Activated CD4-positive, alpha-beta T cell treated with anti-CD3 and anti-CD28 coated beads, Interleukin-2, amount 10 ng/mL, durations not matched to agents 7 days and 5 days (primary cell): ENCODE results near the gene BAZ1B. TPM values are rescaled to one million over a fixed set of nuclear protein-coding genes. Genes with fewer than 3 reads are reported as not detected.
"Not testable (repeated sequence)": the region's sequence is repeated elsewhere in the genome, so short reads cannot be mapped to it uniquely, and the experiment has no call there.

Experiments
- CTCF ChIA-PET: fragments of 350-600 bp; sonication (Branson Sonifier 250); formaldehyde crosslinking; loops from one replicate; lab custom pipeline; 2021; ENCODE audit warnings: antibody characterized with exemption; lab: Charles Lee
- POLR2A ChIA-PET: fragments of 350-600 bp; sonication (Branson Sonifier 250); formaldehyde crosslinking; loops from one replicate; lab custom pipeline; 2021; ENCODE audit warnings: antibody characterized with exemption; lab: Charles Lee
- DNase-seq: peaks from one replicate; pipeline ENCODE4 v3.0.0-alpha.2; 2020
- H3K27ac Mint-ChIP-seq: one replicate; pipeline ENCODE4 v1.8.0; 2021; ENCODE audit warnings: mild to moderate bottlenecking, moderate library complexity, mixed read lengths
- H3K27me3 Mint-ChIP-seq: one replicate; pipeline ENCODE4 v1.8.0; 2021; ENCODE audit warnings: mixed read lengths
- H3K36me3 Mint-ChIP-seq: one replicate; pipeline ENCODE4 v1.8.0; 2021; ENCODE audit warnings: low read depth, mixed read lengths
- H3K4me1 Mint-ChIP-seq: one replicate; pipeline ENCODE4 v1.8.0; 2021; ENCODE audit warnings: mixed read lengths
- H3K4me3 Mint-ChIP-seq: one replicate; pipeline ENCODE4 v1.8.0; 2021; ENCODE audit warnings: mild to moderate bottlenecking, moderate library complexity, mixed read lengths
- H3K9me3 Mint-ChIP-seq: one replicate; pipeline ENCODE4 v1.8.0; 2021; ENCODE audit warnings: mixed read lengths
- total RNA-seq, 2 experiments: library from RNA; stranded (reverse); gene quantifications; one replicate each; pipeline ENCODE4 v1.2.3, GENCODE V29; 2021

BAZ1B gene
- total RNA-seq, 2 experiments from 2014 or later = 96.5 to 103 TPM

DNA sequence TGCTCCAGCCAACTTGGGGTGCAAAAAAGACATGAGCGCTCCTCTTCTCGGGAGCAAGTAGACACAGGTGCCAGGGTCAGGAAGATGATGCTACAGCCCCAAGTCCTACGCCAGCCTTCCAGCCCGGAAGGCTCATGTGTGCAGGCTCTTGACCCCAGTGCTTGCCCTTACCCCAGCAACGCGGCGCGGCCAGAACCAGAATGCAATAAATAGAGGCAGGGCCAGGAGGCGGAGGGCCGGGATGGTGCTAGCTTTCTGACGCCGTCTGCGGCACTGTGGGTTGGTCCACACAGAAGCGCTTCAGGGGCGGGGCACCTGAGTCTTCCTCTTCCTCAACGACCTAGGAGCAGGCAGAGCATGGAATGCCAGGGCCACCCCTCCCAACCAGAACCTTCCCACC is 15.0 kb upstream of the BAZ1B start:
- no peaks in the 10 kb centered on the region for H3K4me1 Mint-ChIP-seq
- H3K4me3 Mint-ChIP-seq = no peak overlapping the region
- H3K27ac Mint-ChIP-seq = no peak overlapping the region
- peaks cover 42% of the 10 kb centered on the region for H3K36me3 Mint-ChIP-seq
- CTCF ChIA-PET = interaction anchor here (1.3 to 2.2 kb wide), 3 partner anchors 9 to 29 kb away, joined by 3 to 6 read pairs (median 4); no protein-coding TSS in a partner anchor
- no peaks in the 10 kb centered on the region for H3K27me3 Mint-ChIP-seq
- H3K9me3 Mint-ChIP-seq = no peaks in the 10 kb centered on the region
- POLR2A ChIA-PET = no interaction called here
- no peak for DNase-seq

GRCh38 chr7:73536479-73536878 is 14.4 kb upstream of the BAZ1B start:
- POLR2A ChIA-PET = no interaction called here
- DNase-seq = no peak
- no peaks in the 10 kb centered on the region for H3K9me3 Mint-ChIP-seq
- H3K27me3 Mint-ChIP-seq = no peaks in the 10 kb centered on the region
- H3K4me1 Mint-ChIP-seq = no peaks in the 10 kb centered on the region
- CTCF ChIA-PET = interaction anchor here (0.6 to 2.2 kb wide), 5 partner anchors 10 to 116 kb away, joined by 3 to 6 read pairs (median 4); no protein-coding TSS in a partner anchor
- no peak overlapping the region for H3K4me3 Mint-ChIP-seq
- H3K36me3 Mint-ChIP-seq = peaks cover 38% of the 10 kb centered on the region
- H3K27ac Mint-ChIP-seq = no peak overlapping the region

- CTCF ChIA-PET = interaction anchor here (0.6 to 2.2 kb wide), 5 partner anchors 10 to 115 kb away, joined by 3 to 6 read pairs (median 4); no protein-coding TSS in a partner anchor
- peaks cover 35% of the 10 kb centered on the region for H3K36me3 Mint-ChIP-seq
- POLR2A ChIA-PET = not testable (repeated sequence)
Measured at GRCh38 chr7:73535918-73536317, 13.8 kb upstream of the BAZ1B start.

GRCh38 chr7:73533742-73534141 is 11.6 kb upstream of the BAZ1B start:
- Mint-ChIP-seq H3K4me1 (peaks cover 2% of the 10 kb centered on the region), H3K4me3 (no peak overlapping the region), H3K27ac (no peak overlapping the region), H3K9me3 (no peaks in the 10 kb centered on the region), H3K27me3 (no peaks in the 10 kb centered on the region), H3K36me3 (peaks cover 22% of the 10 kb centered on the region)
- no peak for DNase-seq
- POLR2A ChIA-PET = no interaction called here
- CTCF ChIA-PET = no interaction called here

More at GRCh38 chr7:73535918-73536317, 13.8 kb upstream of the BAZ1B start:
- not testable (repeated sequence) for H3K9me3 Mint-ChIP-seq, DNase-seq, H3K4me1 Mint-ChIP-seq, H3K4me3 Mint-ChIP-seq, H3K27me3 Mint-ChIP-seq
- peak overlapping the region; percentile 25 for H3K27ac Mint-ChIP-seq

GRCh38 chr7:73532224-73532623 is 10.1 kb upstream of the BAZ1B start:
- H3K36me3 Mint-ChIP-seq = peaks cover 11% of the 10 kb centered on the region

GRCh38 chr7:73530800-73531199 is 8.7 kb upstream of the BAZ1B start:
- peaks cover 19% of the 10 kb centered on the region for H3K4me1 Mint-ChIP-seq
- H3K27ac Mint-ChIP-seq = peak overlapping the region; percentile 42

More at GRCh38 chr7:73532224-73532623, 10.1 kb upstream of the BAZ1B start:
- ChIA-PET CTCF (interaction anchor here (1.2 kb wide), 1 partner anchor 9 kb away, joined by 7 read pairs; the partner anchor contains the start of gene BAZ1B), POLR2A (no interaction called here)
- H3K27ac Mint-ChIP-seq = peak overlapping the region; percentile 15
- no peaks in the 10 kb centered on the region for H3K27me3 Mint-ChIP-seq
- no peaks in the 10 kb centered on the region for H3K9me3 Mint-ChIP-seq
- no peak for DNase-seq
- peaks cover 13% of the 10 kb centered on the region for H3K4me1 Mint-ChIP-seq
- no peak overlapping the region for H3K4me3 Mint-ChIP-seq

GRCh38 chr7:73526896-73527821 is 5.1 kb upstream of the BAZ1B start:
- no peaks in the 10 kb centered on the region for H3K9me3 Mint-ChIP-seq
- peak overlapping the region; percentile 10 for H3K4me3 Mint-ChIP-seq
- H3K27ac Mint-ChIP-seq = peak overlapping the region; percentile 87
- no peaks in the 10 kb centered on the region for H3K27me3 Mint-ChIP-seq
- ChIA-PET POLR2A (no interaction called here), CTCF (interaction anchor here (0.7 to 1.2 kb wide), 4 partner anchors 7 to 221 kb away, joined by 3 read pairs; no protein-coding TSS in a partner anchor)
- H3K36me3 Mint-ChIP-seq = peaks cover 10% of the 10 kb centered on the region
- H3K4me1 Mint-ChIP-seq = peaks cover 41% of the 10 kb centered on the region
- peak; percentile 23 for DNase-seq

More at GRCh38 chr7:73530800-73531199, 8.7 kb upstream of the BAZ1B start:
- POLR2A ChIA-PET = no interaction called here
- Mint-ChIP-seq H3K27me3 (no peaks in the 10 kb centered on the region), H3K9me3 (no peaks in the 10 kb centered on the region), H3K4me3 (no peak overlapping the region), H3K36me3 (peaks cover 5% of the 10 kb centered on the region)
- CTCF ChIA-PET = interaction anchor here (1.3 kb wide), 1 partner anchor 26 kb away, joined by 4 read pairs; no protein-coding TSS in a partner anchor
- DNase-seq = no peak

DNA sequence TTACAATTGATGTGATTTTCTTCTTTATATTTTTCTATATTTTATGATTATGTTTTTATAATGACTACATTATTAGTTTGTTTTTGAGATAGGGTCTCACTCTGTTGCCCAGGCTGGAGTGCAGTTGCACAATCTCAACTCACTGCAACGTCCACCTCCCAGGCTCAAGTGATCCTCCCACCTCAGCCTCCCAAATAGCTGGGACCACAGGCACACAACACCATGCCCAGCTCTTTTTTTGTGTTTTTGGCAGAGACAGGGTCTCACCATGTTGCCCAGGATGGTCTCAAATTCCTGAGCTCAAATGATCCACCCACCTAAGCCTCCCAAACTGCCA is 4.0 kb upstream of the BAZ1B start:
- H3K9me3 Mint-ChIP-seq, H3K4me3 Mint-ChIP-seq, POLR2A ChIA-PET, DNase-seq, H3K27me3 Mint-ChIP-seq: not testable (repeated sequence)
- Mint-ChIP-seq H3K36me3 (peaks cover 10% of the 10 kb centered on the region), H3K27ac (peak overlapping the region; percentile 84), H3K4me1 (peaks cover 41% of the 10 kb centered on the region)
- CTCF ChIA-PET = interaction anchor here (0.6 to 1.2 kb wide), 2 partner anchors 15 to 836 kb away, joined by 3 read pairs; no protein-coding TSS in a partner anchor

GRCh38 chr7:73521636-73522104 is 423 bp downstream of the BAZ1B start:
- ChIA-PET CTCF (interaction anchor here (0.6 to 4.1 kb wide), 6 partner anchors 16 to 213 kb away, joined by 3 to 18 read pairs (median 4); no protein-coding TSS in a partner anchor), POLR2A (interaction anchor here (1.0 to 1.3 kb wide), 2 partner anchors 8 to 57 kb away, joined by 5 to 7 read pairs; partner anchors contain the start of gene TBL2)
- peaks cover 55% of the 10 kb centered on the region for H3K4me1 Mint-ChIP-seq
- no peaks in the 10 kb centered on the region for H3K9me3 Mint-ChIP-seq
- peak overlapping the region; percentile 91 for H3K4me3 Mint-ChIP-seq
- no peaks in the 10 kb centered on the region for H3K27me3 Mint-ChIP-seq
- DNase-seq = no peak
- peaks cover 43% of the 10 kb centered on the region for H3K36me3 Mint-ChIP-seq
- H3K27ac Mint-ChIP-seq = peak overlapping the region; percentile 99

GRCh38 chr7:73520673-73521635 is 1.1 kb downstream of the BAZ1B start:
- Mint-ChIP-seq H3K27me3 (no peaks in the 10 kb centered on the region), H3K27ac (peak overlapping the region; percentile 97), H3K4me3 (peak overlapping the region; percentile 96), H3K9me3 (no peaks in the 10 kb centered on the region), H3K4me1 (peaks cover 55% of the 10 kb centered on the region), H3K36me3 (peaks cover 43% of the 10 kb centered on the region)
- DNase-seq = no peak
- POLR2A ChIA-PET = interaction anchor here (0.6 kb wide), 1 partner anchor 95 kb away, joined by 3 read pairs; no protein-coding TSS in a partner anchor
- CTCF ChIA-PET = interaction anchor here (1.5 to 4.1 kb wide), 5 partner anchors 17 to 213 kb away, joined by 3 to 18 read pairs (median 5); no protein-coding TSS in a partner anchor

- Mint-ChIP-seq H3K9me3 (no peaks in the 10 kb centered on the region), H3K27ac (peak overlapping the region; percentile 97), H3K36me3 (peaks cover 47% of the 10 kb centered on the region), H3K27me3 (no peaks in the 10 kb centered on the region), H3K4me1 (peaks cover 50% of the 10 kb centered on the region), H3K4me3 (peak overlapping the region; percentile 96)
- DNase-seq = peak; percentile 19
- POLR2A ChIA-PET = interaction anchor here (0.6 kb wide), 1 partner anchor 96 kb away, joined by 3 read pairs; no protein-coding TSS in a partner anchor
- CTCF ChIA-PET = interaction anchor here (0.6 to 4.1 kb wide), 7 partner anchors 8 to 214 kb away, joined by 3 to 18 read pairs (median 4); no protein-coding TSS in a partner anchor
Measured at GRCh38 chr7:73519867-73520672, 2.0 kb downstream of the BAZ1B start.
